IMR-90 (cell line): ENCODE data around the gene HDAC9. TPM values are rescaled to one million over a fixed set of nuclear protein-coding genes. Genes with fewer than 3 reads are reported as not detected.

Source experiments
- ATAC-seq: fragments of 200-7000 bp; cut with Tn5 transposase; 2 replicates; pipeline ENCODE4 v1.9.1; 2020; ENCODE audit warnings: low read depth, mild to moderate bottlenecking, moderate library complexity
- BruUV-seq: library from RNA; stranded (reverse); fragments of 400-500 nt; replicated peaks from 2 replicates; lab custom pipeline; 2021; lab: Mats Ljungman, UMichigan
- CTCF ChIA-PET: fragments of 300-600 bp; formaldehyde crosslinking; extraction: SDS; loops from one replicate; lab custom pipeline; 2021; ENCODE audit warnings: antibody characterized with exemption; lab: Yijun Ruan, JAX
- POLR2A ChIA-PET: fragments of 300-600 bp; sonication (Branson Sonifier 250); formaldehyde crosslinking; loops from one replicate; lab custom pipeline; 2022; ENCODE audit warnings: antibody characterized with exemption; ENCODE audit not compliant: unreplicated experiment; lab: Charles Lee
- DNase-seq: peaks from one replicate; pipeline ENCODE4 v3.0.0; 2013
- H2AFZ ChIP-seq: replicated peaks from 2 replicates; pipeline ENCODE3; 2013; ENCODE audit warnings: low read length, mild to moderate bottlenecking; ENCODE audit not compliant: poor library complexity
- H2AK5ac ChIP-seq: 2 replicates; pipeline ENCODE4 v1.6.1; 2013; ENCODE audit warnings: low read depth, low read length, inconsistent platforms
- H2AK9ac ChIP-seq: replicated peaks from 2 replicates; pipeline ENCODE3; 2013; ENCODE audit warnings: mild to moderate bottlenecking, low read depth, low read length, moderate library complexity; ENCODE audit not compliant: poor library complexity
- H2BK120ac ChIP-seq: 2 replicates; pipeline ENCODE4 v1.6.1; 2013; ENCODE audit warnings: low read depth, low read length, inconsistent platforms
- H2BK15ac ChIP-seq: 3 replicates; pipeline ENCODE4 v1.6.1; 2013; ENCODE audit warnings: low read depth, low read length, inconsistent platforms
- H2BK20ac ChIP-seq: 2 replicates; pipeline ENCODE4 v1.6.1; 2013; ENCODE audit warnings: low read depth, mild to moderate bottlenecking, inconsistent platforms, low read length, moderate library complexity
- H2BK5ac ChIP-seq: 2 replicates; pipeline ENCODE4 v1.6.1; 2013; ENCODE audit warnings: mild to moderate bottlenecking, low read depth, low read length, inconsistent platforms; ENCODE audit not compliant: poor library complexity, severe bottlenecking
- H3K14ac ChIP-seq: replicated peaks from 2 replicates; pipeline ENCODE4 v1.6.1; 2013; ENCODE audit warnings: low read depth, low read length, inconsistent platforms
- H3K18ac ChIP-seq: 2 replicates; pipeline ENCODE4 v1.6.1; 2013; ENCODE audit warnings: low read depth, low read length, control low read depth
- H3K23ac ChIP-seq: 2 replicates; pipeline ENCODE4 v1.6.1; 2013; ENCODE audit warnings: low read depth, low read length, inconsistent platforms
- H3K27ac ChIP-seq: 2 replicates; pipeline ENCODE4 v1.5.1; 2013; ENCODE audit warnings: mild to moderate bottlenecking, control low read depth, low read length; ENCODE audit not compliant: insufficient read depth
- H3K27me3 ChIP-seq: 2 replicates; pipeline ENCODE4 v1.6.1; 2013; ENCODE audit warnings: low read length; ENCODE audit not compliant: control insufficient read depth, insufficient read depth
- H3K36me3 ChIP-seq: 2 replicates; pipeline ENCODE4 v1.6.1; 2013; ENCODE audit warnings: low read length, mixed read lengths; ENCODE audit not compliant: control insufficient read depth, insufficient read depth
- H3K4ac ChIP-seq: 2 replicates; pipeline ENCODE4 v1.6.1; 2013; ENCODE audit warnings: low read depth, low read length, inconsistent platforms
- H3K4me1 ChIP-seq: 2 replicates; pipeline ENCODE4 v1.6.1; 2013; ENCODE audit warnings: low read length, mixed read lengths; ENCODE audit not compliant: control insufficient read depth, insufficient read depth
- H3K4me2 ChIP-seq: 2 replicates; pipeline ENCODE4 v1.6.1; 2013; ENCODE audit warnings: low read depth, mild to moderate bottlenecking, control low read depth, low read length, moderate library complexity
- H3K4me3 ChIP-seq: 2 replicates; pipeline ENCODE4 v1.5.1; 2013; ENCODE audit warnings: low read depth, mild to moderate bottlenecking, control low read depth, low read length, moderate library complexity; ENCODE audit not compliant: insufficient read depth
- H3K56ac ChIP-seq: 2 replicates; pipeline ENCODE4 v1.6.1; 2013; ENCODE audit warnings: low read length, inconsistent platforms; ENCODE audit not compliant: insufficient read depth; ENCODE audit errors: extremely low read depth
- H3K79me1 ChIP-seq, 2 experiments: 2 replicates each; pipeline ENCODE4 v1.6.1; 2013; ENCODE audit warnings: low read length in 2 of 2, inconsistent platforms in 1 of 2, low read depth in 1 of 2
- H3K9ac ChIP-seq: 2 replicates; pipeline ENCODE4 v1.6.1; 2013; ENCODE audit warnings: low read depth, low read length, control low read depth
- H3K9me1 ChIP-seq: 2 replicates; pipeline ENCODE4 v1.6.1; 2013; ENCODE audit warnings: low read length, inconsistent platforms; ENCODE audit not compliant: insufficient read depth
- H3K9me3 ChIP-seq: 2 replicates; pipeline ENCODE4 v1.6.1; 2013; ENCODE audit warnings: low read length; ENCODE audit not compliant: control insufficient read depth, insufficient read depth
- H4K20me1 ChIP-seq: 2 replicates; pipeline ENCODE4 v1.6.1; 2013; ENCODE audit warnings: low read length, inconsistent platforms; ENCODE audit not compliant: insufficient read depth
- H4K5ac ChIP-seq: 2 replicates; pipeline ENCODE4 v1.6.1; 2013; ENCODE audit warnings: mild to moderate bottlenecking, low read depth, low read length, control low read depth
- H4K8ac ChIP-seq, 2 experiments: 2 replicates each; pipeline ENCODE4 v1.6.1; 2013; ENCODE audit warnings: low read depth in 2 of 2, low read length in 2 of 2, control low read depth in 1 of 2, inconsistent platforms in 1 of 2
- H4K91ac ChIP-seq: 2 replicates; pipeline ENCODE4 v1.6.1; 2013; ENCODE audit warnings: low read depth, low read length, inconsistent platforms; ENCODE audit not compliant: insufficient read depth
- BHLHE40 ChIP-seq: fragments of 150-350 bp; IDR thresholded peaks from 2 replicates; pipeline ENCODE4 v1.6.1; 2016; ENCODE audit warnings: mild to moderate bottlenecking, low read depth, low read length
- CEBPB ChIP-seq: IDR thresholded peaks from 2 replicates; pipeline ENCODE4 v1.6.1; 2012; ENCODE audit warnings: low read depth, low read length, improper control_type of control experiment
- CHD1 ChIP-seq: IDR thresholded peaks from 2 replicates; pipeline ENCODE4 v1.6.1; 2012; ENCODE audit warnings: low read depth, low read length, improper control_type of control experiment
- FOS ChIP-seq: fragments of 150-350 bp; IDR thresholded peaks from 2 replicates; pipeline ENCODE4 v1.6.1; 2016; ENCODE audit warnings: low read depth, low read length
- MAFK ChIP-seq: IDR thresholded peaks from 2 replicates; pipeline ENCODE4 v1.6.1; 2012; ENCODE audit warnings: low read depth, low read length, improper control_type of control experiment
- MAZ ChIP-seq: IDR thresholded peaks from 2 replicates; pipeline ENCODE4 v1.6.1; 2012; ENCODE audit warnings: low read depth, mild to moderate bottlenecking, low read length, improper control_type of control experiment, moderate library complexity, borderline replicate concordance
- MXI1 ChIP-seq: IDR thresholded peaks from 2 replicates; pipeline ENCODE4 v1.6.1; 2012; ENCODE audit warnings: low read depth, mild to moderate bottlenecking, low read length, moderate library complexity, borderline replicate concordance
- NFE2L2 ChIP-seq: fragments of 150-350 bp; IDR thresholded peaks from 2 replicates; pipeline ENCODE4 v1.6.1; 2016; ENCODE audit warnings: low read depth, mild to moderate bottlenecking, low read length
- POLR2A ChIP-seq: IDR thresholded peaks from 2 replicates; pipeline ENCODE4 v1.6.1; 2012; ENCODE audit warnings: mild to moderate bottlenecking, low read depth, low read length
- RAD21 ChIP-seq: IDR thresholded peaks from 2 replicates; pipeline ENCODE4 v1.6.1; 2012; ENCODE audit warnings: low read length, improper control_type of control experiment
- RCOR1 ChIP-seq: IDR thresholded peaks from 2 replicates; pipeline ENCODE4 v1.6.1; 2012; ENCODE audit warnings: mild to moderate bottlenecking, low read length, improper control_type of control experiment; ENCODE audit not compliant: insufficient replicate concordance
- RFX5 ChIP-seq: IDR thresholded peaks from 2 replicates; pipeline ENCODE4 v1.8.0; 2012; ENCODE audit warnings: low read depth, mild to moderate bottlenecking, low read length, moderate library complexity
- SMC3 ChIP-seq: fragments of 150-350 bp; IDR thresholded peaks from 2 replicates; pipeline ENCODE4 v1.6.1; 2016; ENCODE audit warnings: low read depth, mild to moderate bottlenecking, antibody characterized with exemption, low read length, moderate library complexity
- WGBS, 2 experiments: methylation state at CpG; one replicate each; pipeline versions ENCODE4 v1.1.5 to v1.1.7; 2013; ENCODE audit warnings: missing lambda C conversion rate in 2 of 2; ENCODE audit not compliant: insufficient read length in 1 of 2; ENCODE audit errors: extremely low coverage in 2 of 2; 5-methylcytosine and 5-hydroxymethylcytosine counted together
- dilution Hi-C: fragments of 300-500 bp; cut with HindIII; formaldehyde crosslinking; loops from one replicate; pipeline ENCODE4 v1.14.3; 2018; ENCODE audit warnings: low sequenced_read_pairs; ENCODE audit not compliant: unreplicated experiment
- in situ Hi-C: fragments of 300-500 bp; cut with MboI; formaldehyde crosslinking; loops from 3 replicates; pipeline ENCODE4 v1.14.3; 2019; ENCODE audit warnings: low sequenced_read_pairs, inconsistent platforms, mixed read lengths
- intact Hi-C: fragments of 100-400 bp; cut with micrococcal nuclease; formaldehyde crosslinking; loops from 2 replicates; pipeline ENCODE4 v1.10.0; 2022
- polyA plus RNA-seq, 3 experiments: library from polyadenylated mRNA; depleted of rRNA; stranded (reverse); fragments of >200 nt; gene quantifications; 2 replicates each; pipeline ENCODE4 v1.2.3, GENCODE V29; 2012; ENCODE audit warnings: low replicate concordance in 1 of 3
- total RNA-seq: library from RNA; depleted of rRNA; stranded (reverse); fragments of >200 nt; gene quantifications from 2 replicates; pipeline ENCODE4 v1.2.3, GENCODE V29; 2012
- TF ChIP-seq, protein P1 (sequence below): fragments of 150-350 bp; IDR thresholded peaks from 2 replicates; pipeline ENCODE4 v1.6.1; 2017; ENCODE audit warnings: mild to moderate bottlenecking, antibody characterized with exemption, low read length, low read depth
- TF ChIP-seq, protein P2 (sequence below): fragments of 150-350 bp; IDR thresholded peaks from 2 replicates; pipeline ENCODE4 v1.6.1; 2016; ENCODE audit warnings: low read depth, mild to moderate bottlenecking, low read length, moderate library complexity, borderline replicate concordance
- TF ChIP-seq, protein P3 (sequence below): conservative IDR thresholded peaks from 2 replicates; pipeline ENCODE4 v1.5.1; 2012; ENCODE audit warnings: mild to moderate bottlenecking, low read depth, low read length, improper control_type of control experiment

HDAC9 gene
- total and polyA plus RNA-seq, 2 of the 4 experiments (the other 2 are of a cell fraction) = 4.3 to 24.7 TPM

DNA sequence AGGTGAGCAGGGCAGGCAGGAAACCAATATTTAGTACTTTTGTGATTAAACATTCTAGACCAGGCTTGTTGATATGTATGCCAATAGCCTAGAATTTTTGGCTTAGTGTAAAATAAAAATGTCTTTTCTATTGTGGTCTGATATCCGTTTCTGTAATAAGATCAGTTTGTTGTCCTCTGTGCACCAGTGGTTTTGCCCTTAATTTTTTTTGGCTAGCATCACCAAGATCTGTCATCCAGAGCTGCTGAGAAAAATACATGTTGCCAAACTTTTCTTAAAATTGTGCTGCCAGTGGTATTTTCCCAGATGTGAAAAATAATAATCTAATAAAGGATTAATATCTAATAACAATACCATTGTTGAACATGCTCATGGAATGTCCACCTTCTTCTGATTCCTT, 506.3 kb downstream of the HDAC9 start:
- H2AK5ac ChIP-seq = no peak overlapping the region
- H3K4me1 ChIP-seq = no peaks in the 10 kb centered on the region
- no peak overlapping the region for H3K56ac ChIP-seq
- no peak overlapping the region for H3K9ac ChIP-seq
- no peak for DNase-seq
- ChIA-PET POLR2A (no interaction called here), CTCF (no interaction called here)
- no TSS peak for BruUV-seq
- no peaks in the 10 kb centered on the region for H3K9me3 ChIP-seq
- H3K27ac ChIP-seq = no peak overlapping the region
- H3K27me3 ChIP-seq = no peaks in the 10 kb centered on the region
- H2BK15ac ChIP-seq = no peak overlapping the region
- dilution Hi-C loops = no loop called here
- H2BK20ac ChIP-seq = no peak overlapping the region
- H3K4ac ChIP-seq = no peak overlapping the region
- no peak overlapping the region for H2AK9ac ChIP-seq
- H3K14ac ChIP-seq = no peak overlapping the region
- no peak for TF ChIP-seq CHD1
- no peak for TF ChIP-seq CEBPB
- no peak for TF ChIP-seq BHLHE40
- no peak for TF ChIP-seq RCOR1
- TF ChIP-seq MAZ = no peak
- TF ChIP-seq, protein P1, sequence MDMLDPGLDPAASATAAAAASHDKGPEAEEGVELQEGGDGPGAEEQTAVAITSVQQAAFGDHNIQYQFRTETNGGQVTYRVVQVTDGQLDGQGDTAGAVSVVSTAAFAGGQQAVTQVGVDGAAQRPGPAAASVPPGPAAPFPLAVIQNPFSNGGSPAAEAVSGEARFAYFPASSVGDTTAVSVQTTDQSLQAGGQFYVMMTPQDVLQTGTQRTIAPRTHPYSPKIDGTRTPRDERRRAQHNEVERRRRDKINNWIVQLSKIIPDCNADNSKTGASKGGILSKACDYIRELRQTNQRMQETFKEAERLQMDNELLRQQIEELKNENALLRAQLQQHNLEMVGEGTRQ = no peak
- TF ChIP-seq FOS = no peak
- TF ChIP-seq RAD21 = no peak
- TF ChIP-seq POLR2A = no peak
- no peak for TF ChIP-seq NFE2L2
- TF ChIP-seq MXI1 = no peak
- no peak for TF ChIP-seq MAFK
- no peak for TF ChIP-seq SMC3
- TF ChIP-seq, protein P2, sequence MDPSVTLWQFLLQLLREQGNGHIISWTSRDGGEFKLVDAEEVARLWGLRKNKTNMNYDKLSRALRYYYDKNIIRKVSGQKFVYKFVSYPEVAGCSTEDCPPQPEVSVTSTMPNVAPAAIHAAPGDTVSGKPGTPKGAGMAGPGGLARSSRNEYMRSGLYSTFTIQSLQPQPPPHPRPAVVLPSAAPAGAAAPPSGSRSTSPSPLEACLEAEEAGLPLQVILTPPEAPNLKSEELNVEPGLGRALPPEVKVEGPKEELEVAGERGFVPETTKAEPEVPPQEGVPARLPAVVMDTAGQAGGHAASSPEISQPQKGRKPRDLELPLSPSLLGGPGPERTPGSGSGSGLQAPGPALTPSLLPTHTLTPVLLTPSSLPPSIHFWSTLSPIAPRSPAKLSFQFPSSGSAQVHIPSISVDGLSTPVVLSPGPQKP = no peak
- TF ChIP-seq RFX5 = no peak
- TF ChIP-seq, protein P3, sequence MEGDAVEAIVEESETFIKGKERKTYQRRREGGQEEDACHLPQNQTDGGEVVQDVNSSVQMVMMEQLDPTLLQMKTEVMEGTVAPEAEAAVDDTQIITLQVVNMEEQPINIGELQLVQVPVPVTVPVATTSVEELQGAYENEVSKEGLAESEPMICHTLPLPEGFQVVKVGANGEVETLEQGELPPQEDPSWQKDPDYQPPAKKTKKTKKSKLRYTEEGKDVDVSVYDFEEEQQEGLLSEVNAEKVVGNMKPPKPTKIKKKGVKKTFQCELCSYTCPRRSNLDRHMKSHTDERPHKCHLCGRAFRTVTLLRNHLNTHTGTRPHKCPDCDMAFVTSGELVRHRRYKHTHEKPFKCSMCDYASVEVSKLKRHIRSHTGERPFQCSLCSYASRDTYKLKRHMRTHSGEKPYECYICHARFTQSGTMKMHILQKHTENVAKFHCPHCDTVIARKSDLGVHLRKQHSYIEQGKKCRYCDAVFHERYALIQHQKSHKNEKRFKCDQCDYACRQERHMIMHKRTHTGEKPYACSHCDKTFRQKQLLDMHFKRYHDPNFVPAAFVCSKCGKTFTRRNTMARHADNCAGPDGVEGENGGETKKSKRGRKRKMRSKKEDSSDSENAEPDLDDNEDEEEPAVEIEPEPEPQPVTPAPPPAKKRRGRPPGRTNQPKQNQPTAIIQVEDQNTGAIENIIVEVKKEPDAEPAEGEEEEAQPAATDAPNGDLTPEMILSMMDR = no peak
- H3K18ac ChIP-seq = no peak overlapping the region
- no peak for ATAC-seq
- H4K20me1 ChIP-seq = no peaks in the 10 kb centered on the region
- H4K5ac ChIP-seq = no peak overlapping the region
- H3K79me1 ChIP-seq = no peaks in the 10 kb centered on the region
- no peak overlapping the region for H2BK120ac ChIP-seq
- intact Hi-C loops = no loop called here
- in situ Hi-C loops = no loop called here
- H3K23ac ChIP-seq = no peak overlapping the region
- no peak overlapping the region for H2BK5ac ChIP-seq
- H3K4me3 ChIP-seq = no peak overlapping the region
- H4K91ac ChIP-seq = no peak overlapping the region
- H3K36me3 ChIP-seq = no peaks in the 10 kb centered on the region
- no peak overlapping the region for H3K4me2 ChIP-seq
- H2AFZ ChIP-seq = no peak overlapping the region
- no CpG with 5 or more reads among the region's 1 CpG for WGBS, 2 experiments
- no peaks in the 10 kb centered on the region for H3K9me1 ChIP-seq
- no peak overlapping the region for H4K8ac ChIP-seq
